H9 (cell line): Measurements from ENCODE around the gene LAX1. TPM values are rescaled to one million over a fixed set of nuclear protein-coding genes. Genes with fewer than 3 reads are reported as not detected.

Experiments
- DNase-seq: peaks from one replicate; pipeline ENCODE4 v3.0.0-alpha.2; 2017
- H2AFZ ChIP-seq: one replicate; pipeline ENCODE4 v1.6.1; 2013; ENCODE audit warnings: mild to moderate bottlenecking, low read length, control low read depth, moderate library complexity
- H2AK5ac ChIP-seq: 2 replicates; pipeline ENCODE4 v1.6.1; 2013; ENCODE audit warnings: low read length, control low read depth, mixed read lengths; ENCODE audit not compliant: insufficient read length
- H2BK120ac ChIP-seq: one replicate; pipeline ENCODE4 v1.6.1; 2013; ENCODE audit warnings: low read depth, mild to moderate bottlenecking, low read length, control low read depth, inconsistent platforms; ENCODE audit not compliant: poor library complexity, severe bottlenecking
- H2BK12ac ChIP-seq: 2 replicates; pipeline ENCODE4 v1.6.1; 2013; ENCODE audit warnings: low read length, control low read depth, mixed read lengths, low read depth; ENCODE audit not compliant: insufficient read length
- H2BK15ac ChIP-seq: 2 replicates; pipeline ENCODE4 v1.6.1; 2013; ENCODE audit warnings: low read depth, low read length, control low read depth
- H2BK20ac ChIP-seq: one replicate; pipeline ENCODE4 v1.6.1; 2013; ENCODE audit warnings: low read depth, mild to moderate bottlenecking, low read length, control low read depth, inconsistent platforms; ENCODE audit not compliant: poor library complexity, severe bottlenecking
- H2BK5ac ChIP-seq: 2 replicates; pipeline ENCODE4 v1.6.1; 2013; ENCODE audit warnings: low read length, control low read depth, mixed read lengths; ENCODE audit not compliant: insufficient read length
- H3K14ac ChIP-seq: 2 replicates; pipeline ENCODE4 v1.6.1; 2013; ENCODE audit warnings: low read length, control low read depth; ENCODE audit not compliant: insufficient read depth
- H3K18ac ChIP-seq: 2 replicates; pipeline ENCODE4 v1.6.1; 2013; ENCODE audit warnings: low read depth, mild to moderate bottlenecking, mixed read lengths, low read length, control low read depth; ENCODE audit not compliant: insufficient read length
- H3K23ac ChIP-seq: 2 replicates; pipeline ENCODE4 v1.6.1; 2013; ENCODE audit warnings: low read length, control low read depth, mixed read lengths, low read depth; ENCODE audit not compliant: insufficient read length
- H3K23me2 ChIP-seq: 2 replicates; pipeline ENCODE4 v1.6.1; 2013; ENCODE audit warnings: low read depth, mild to moderate bottlenecking, mixed read lengths, low read length, control low read depth; ENCODE audit not compliant: insufficient read length, poor library complexity, severe bottlenecking
- H3K27ac ChIP-seq: 2 replicates; pipeline ENCODE4 v1.5.1; 2013; ENCODE audit warnings: low read length, control low read depth, mixed read lengths, low read depth; ENCODE audit not compliant: insufficient read length
- H3K27me3 ChIP-seq: 2 replicates; pipeline ENCODE4 v1.6.1; 2013; ENCODE audit warnings: low read length, control low read depth, inconsistent platforms; ENCODE audit not compliant: insufficient read depth
- H3K4ac ChIP-seq: 2 replicates; pipeline ENCODE4 v1.6.1; 2013; ENCODE audit warnings: low read depth, mild to moderate bottlenecking, control low read depth, inconsistent platforms, low read length, moderate library complexity
- H3K4me1 ChIP-seq: 2 replicates; pipeline ENCODE4 v1.6.1; 2013; ENCODE audit warnings: low read length, control low read depth, inconsistent platforms; ENCODE audit not compliant: insufficient read depth
- H3K4me2 ChIP-seq: 2 replicates; pipeline ENCODE4 v1.6.1; 2013; ENCODE audit warnings: low read length, control low read depth, mixed read lengths; ENCODE audit not compliant: insufficient read length, insufficient read depth
- H3K56ac ChIP-seq: 2 replicates; pipeline ENCODE4 v1.6.1; 2013; ENCODE audit warnings: low read depth, mild to moderate bottlenecking, mixed read lengths, low read length, control low read depth; ENCODE audit not compliant: insufficient read length
- H3K79me1 ChIP-seq: 2 replicates; pipeline ENCODE4 v1.6.1; 2013; ENCODE audit warnings: low read depth, mild to moderate bottlenecking, moderate library complexity, low read length, control low read depth, inconsistent platforms; ENCODE audit not compliant: insufficient read depth, poor library complexity, severe bottlenecking
- H3K79me2 ChIP-seq: 2 replicates; pipeline ENCODE4 v1.6.1; 2013; ENCODE audit warnings: low read length, control low read depth, inconsistent platforms; ENCODE audit not compliant: insufficient read depth
- H3K9ac ChIP-seq: 2 replicates; pipeline ENCODE4 v1.6.1; 2013; ENCODE audit warnings: low read length, control low read depth, mixed read lengths; ENCODE audit not compliant: insufficient read length; ENCODE audit errors: extremely low read depth
- H3K9me3 ChIP-seq: one replicate; pipeline ENCODE4 v1.6.1; 2013; ENCODE audit warnings: low read depth, low read length, inconsistent platforms; ENCODE audit not compliant: control insufficient read depth
- H3T11ph ChIP-seq: one replicate; pipeline ENCODE4 v1.6.1; 2013; ENCODE audit warnings: mild to moderate bottlenecking, low read length, control low read depth, inconsistent platforms
- H4K20me1 ChIP-seq: one replicate; pipeline ENCODE4 v1.6.1; 2013; ENCODE audit not compliant: control insufficient read depth, insufficient read length, insufficient read depth
- H4K5ac ChIP-seq: 2 replicates; pipeline ENCODE4 v1.6.1; 2013; ENCODE audit warnings: low read depth, mild to moderate bottlenecking, mixed read lengths, low read length, control low read depth; ENCODE audit not compliant: insufficient read length
- H4K8ac ChIP-seq: replicated peaks from 2 replicates; pipeline ENCODE4 v1.6.1; 2013; ENCODE audit warnings: low read length, control low read depth, mixed read lengths, low read depth; ENCODE audit not compliant: insufficient read length
- H4K91ac ChIP-seq: 2 replicates; pipeline ENCODE4 v1.6.1; 2013; ENCODE audit warnings: low read depth, mild to moderate bottlenecking, moderate library complexity, mixed read lengths, low read length, control low read depth; ENCODE audit not compliant: insufficient read length
- H3K27ac Mint-ChIP-seq, 3 experiments: 2 replicates in 2 of 3; 3 replicates in 1 of 3; pipeline ENCODE4 v1.8.0; 2020 to 2021; ENCODE audit warnings: mixed read lengths in 3 of 3, mild to moderate bottlenecking in 1 of 3, moderate library complexity in 1 of 3
- H3K27me3 Mint-ChIP-seq: 2 replicates; pipeline ENCODE4 v1.8.0; 2021; ENCODE audit warnings: low read depth, mild to moderate bottlenecking, moderate library complexity, mixed read lengths
- H3K36me3 Mint-ChIP-seq, 3 experiments: 2 replicates in 2 of 3; 3 replicates in 1 of 3; pipeline ENCODE4 v1.8.0; 2020 to 2021; ENCODE audit warnings: low read depth in 3 of 3, mixed read lengths in 3 of 3; ENCODE audit not compliant: insufficient read depth in 1 of 3
- H3K4me1 Mint-ChIP-seq, 2 experiments: 2 replicates each; pipeline ENCODE4 v1.8.0; 2020; ENCODE audit warnings: mixed read lengths in 2 of 2
- H3K4me3 Mint-ChIP-seq, 2 experiments: 2 replicates in 1 of 2; 3 replicates in 1 of 2; pipeline ENCODE4 v1.8.0; 2020 to 2021; ENCODE audit warnings: mild to moderate bottlenecking in 2 of 2, mixed read lengths in 2 of 2, moderate library complexity in 1 of 2
- H3K9me3 Mint-ChIP-seq, 2 experiments: 2 replicates in 1 of 2; 3 replicates in 1 of 2; pipeline ENCODE4 v1.8.0; 2020; ENCODE audit warnings: mild to moderate bottlenecking in 2 of 2, mixed read lengths in 2 of 2, moderate library complexity in 1 of 2
- CTCF ChIP-seq: fragments of 200-600 bp; sonication (generic); conservative IDR thresholded peaks from 3 replicates; pipeline ENCODE4 v1.8.0; 2021; ENCODE audit warnings: antibody characterized with exemption, mild to moderate bottlenecking
- WGBS: extraction: QIAGEN DNeasy Blood & Tissue Kit; methylation state at CpG from one replicate; pipeline ENCODE4 v1.1.7; 2013; ENCODE audit warnings: missing lambda C conversion rate, low lambda C conversion rate, mixed read lengths; ENCODE audit not compliant: insufficient read length; ENCODE audit errors: extremely low coverage; 5-methylcytosine and 5-hydroxymethylcytosine counted together
- total RNA-seq: library from RNA; stranded (reverse); gene quantifications from 2 replicates; pipeline ENCODE4 v1.2.1, GENCODE V29; 2021

LAX1 gene
- total RNA-seq, 1 experiment from 2014 or later: not detected

GRCh38 chr1:203776636-203777035 lies 11.7 kb downstream of the LAX1 start:
- Histone ChIP-seq H2BK12ac (no peak overlapping the region), H4K8ac (no peak overlapping the region), H2BK5ac (no peak overlapping the region), H3K79me1 (no peaks in the 10 kb centered on the region), H3K27me3 (no peaks in the 10 kb centered on the region), H3K9ac (no peak overlapping the region), H3K4me2 (no peak overlapping the region), H2BK15ac (no peak overlapping the region), H3K27ac (no peak overlapping the region), H3K4ac (no peak overlapping the region), H3K9me3 (no peaks in the 10 kb centered on the region), H3T11ph (no peak overlapping the region), H2BK20ac (no peak overlapping the region), H4K20me1 (no peaks in the 10 kb centered on the region), H4K5ac (no peak overlapping the region), H3K23me2 (no peaks in the 10 kb centered on the region), H3K4me1 (no peaks in the 10 kb centered on the region; the same call in 1 of the 2 replicates), H3K14ac (no peak overlapping the region), H2AFZ (no peak overlapping the region), H3K23ac (no peak overlapping the region), H3K79me2 (no peaks in the 10 kb centered on the region), H3K56ac (no peak overlapping the region), H2BK120ac (no peak overlapping the region), H2AK5ac (no peak overlapping the region), H3K18ac (no peak overlapping the region), H4K91ac (no peak overlapping the region)
- peaks cover 0 to 3% of the 10 kb centered on the region in 2 experiments; a peak in 2 of 5 replicates for H3K9me3 Mint-ChIP-seq
- WGBS: no CpG with 5 or more reads among the region's 4 CpGs
- no peak overlapping the region; a peak in 1 of 7 replicates for H3K27ac Mint-ChIP-seq
- no peak overlapping the region for H3K4me3 Mint-ChIP-seq
- peak; percentile 22; the same call in 1 of the 3 replicates for TF ChIP-seq CTCF
- H3K36me3 Mint-ChIP-seq: 0 out of 7 replicates have a peak, but pooled peaks cover 0 to 2% (median 0%) of the 10 kb centered on the region in 3 experiments
- no peak for DNase-seq
- H3K4me1 Mint-ChIP-seq: peaks cover 4 to 21% of the 10 kb centered on the region in 2 experiments; a peak in 3 of 4 replicates
- H3K27me3 Mint-ChIP-seq: no peaks in the 10 kb centered on the region
